GM18511 (cell line): ENCODE data around the gene ERN1.

Source experiments
- ATAC-seq: cut with Tn5 transposase; IDR thresholded peaks from one replicate; pipeline ENCODE4 v1.9.1; 2021; ENCODE audit warnings: mild to moderate bottlenecking, moderate library complexity; ENCODE audit not compliant: unreplicated experiment

Gene ERN1

DNA sequence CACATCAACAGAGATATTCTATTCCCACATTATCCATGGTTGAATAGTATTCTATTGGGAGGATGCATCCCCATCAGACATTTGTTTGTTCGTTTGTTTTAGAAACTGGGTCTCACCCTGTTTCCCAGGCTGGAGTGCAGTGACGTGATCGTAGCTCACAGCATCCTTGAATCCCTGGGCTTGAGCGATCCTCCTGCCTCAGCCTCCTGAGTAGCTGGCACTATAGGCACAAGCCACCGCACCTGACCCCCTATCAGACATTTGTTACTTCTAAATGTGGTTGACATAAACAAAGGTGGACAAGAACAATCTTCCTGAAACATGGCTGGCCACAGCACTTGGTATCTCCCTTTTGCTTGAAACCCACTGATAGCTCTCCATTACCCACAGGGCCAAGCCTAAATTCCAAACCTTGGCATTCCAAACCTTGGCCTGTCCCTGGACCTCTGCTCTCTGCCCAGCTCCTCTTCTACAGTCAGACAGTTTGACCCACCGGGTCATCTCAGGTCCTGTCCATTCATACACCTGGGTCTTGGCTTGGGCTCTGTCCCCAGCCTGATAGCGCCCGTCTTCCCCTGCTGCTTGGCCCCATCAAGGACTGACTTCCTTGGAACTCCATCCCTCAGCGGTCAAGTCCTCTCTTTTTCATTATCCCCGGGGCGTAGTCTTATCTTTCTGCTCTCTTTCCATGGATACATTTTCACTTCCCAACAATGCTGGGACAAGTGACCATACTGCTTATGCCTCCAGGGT is 133.3 kb downstream of the ERN1 start:
- no peak for ATAC-seq

DNA sequence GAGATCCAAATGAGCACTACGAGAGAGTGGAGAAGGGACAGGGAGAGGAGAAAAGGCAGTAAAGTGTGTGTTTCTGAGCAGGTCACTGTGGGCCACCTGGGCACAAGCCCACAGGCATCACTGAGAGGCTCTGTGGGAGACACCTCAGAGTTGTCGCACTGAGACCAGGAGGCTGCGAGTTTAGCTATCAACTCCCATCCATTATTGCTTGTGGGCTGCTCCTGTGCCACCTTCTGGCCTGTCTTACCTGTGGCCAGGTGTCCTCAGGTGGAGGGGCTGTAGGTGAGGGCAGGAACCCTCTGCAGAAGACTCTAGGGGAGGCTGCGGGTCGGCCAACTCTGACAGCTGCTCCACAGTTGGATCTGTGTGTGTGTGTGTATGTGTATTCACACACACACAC is 134.3 kb downstream of the ERN1 start:
- ATAC-seq = no peak

DNA sequence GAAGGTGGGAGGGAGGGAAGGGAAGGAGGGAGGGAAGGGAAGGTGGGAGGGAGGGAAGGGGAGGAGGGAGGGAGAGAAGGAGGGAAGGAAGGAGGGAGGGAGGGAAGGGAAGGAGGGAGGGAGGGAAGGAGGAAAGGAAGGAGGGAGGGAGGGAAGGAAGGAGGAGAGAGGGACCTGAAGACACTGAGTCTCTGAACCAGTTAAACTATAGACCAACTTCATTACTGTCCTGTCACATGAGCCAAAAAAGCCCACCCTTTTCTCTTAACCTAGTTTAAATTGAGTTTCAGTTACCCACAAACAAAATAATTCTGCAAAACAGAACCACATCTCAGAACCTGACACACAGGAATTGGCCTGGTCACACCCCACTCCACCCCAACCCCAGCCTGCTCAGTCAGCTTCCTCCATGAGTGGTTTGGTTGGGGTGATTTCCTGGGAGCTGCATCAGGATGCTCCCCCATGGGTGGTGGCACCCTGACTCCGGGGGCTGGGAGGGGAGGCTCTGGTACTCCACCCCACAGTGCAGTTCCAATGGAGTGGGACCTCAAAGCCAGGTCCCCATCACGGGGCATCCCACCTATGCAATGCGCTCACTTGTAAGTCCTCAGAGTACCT is 136.5 kb downstream of the ERN1 start:
- ATAC-seq = no peak

DNA sequence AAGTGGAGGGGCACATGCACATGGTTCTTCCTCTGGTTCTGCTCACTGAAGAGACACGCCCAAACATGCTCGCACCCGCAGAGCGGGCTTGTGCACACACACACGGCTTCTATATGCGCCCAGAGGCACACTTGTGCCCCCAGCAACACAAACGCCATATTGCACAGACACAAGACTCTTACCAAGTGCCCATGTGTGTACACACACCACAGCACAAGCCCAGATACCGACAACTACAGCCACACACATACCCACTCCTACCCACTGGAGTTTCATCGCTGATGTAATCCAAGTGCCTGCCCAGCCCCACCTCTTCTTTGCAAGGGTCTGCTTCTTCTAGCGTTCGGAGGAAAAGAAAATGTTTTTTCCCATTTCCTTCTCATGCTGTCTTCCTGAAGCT is 138.3 kb downstream of the ERN1 start:
- ATAC-seq = no peak

DNA sequence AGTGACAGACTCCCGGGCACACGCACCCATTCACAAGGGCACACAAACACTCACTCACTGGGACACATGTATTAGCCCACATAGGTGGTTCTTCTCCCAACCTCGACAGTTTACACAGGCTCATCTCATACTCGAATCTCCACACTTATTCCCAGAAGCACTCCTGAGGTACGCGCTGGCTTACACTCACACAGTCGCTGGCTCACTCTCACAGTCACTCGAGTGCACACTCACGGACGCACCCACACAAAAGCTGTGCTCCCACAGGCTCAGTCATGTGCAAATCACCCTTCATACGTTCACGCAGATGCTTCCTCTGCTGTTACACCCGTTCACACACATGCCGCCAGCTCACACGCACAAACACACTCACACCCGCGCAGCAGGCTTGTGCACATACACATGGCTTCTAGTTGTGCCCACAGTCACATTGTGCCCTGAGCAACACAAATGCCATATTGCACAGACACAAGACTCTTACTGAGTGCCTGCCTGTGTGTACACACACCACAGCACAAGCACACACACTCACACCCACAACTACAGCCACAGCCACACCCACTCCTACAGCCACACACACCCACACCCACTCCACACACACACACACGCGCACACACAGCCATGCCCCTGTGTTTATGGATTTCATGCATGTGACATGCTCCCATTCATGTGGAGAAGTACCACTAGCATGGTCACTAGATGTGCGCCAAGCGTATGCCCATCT is 140.2 kb downstream of the ERN1 start:
- no peak for ATAC-seq
